Mononuclear cell (primary cell): Measurements from ENCODE around the gene ZNF587. TPM values are rescaled to one million over a fixed set of nuclear protein-coding genes. Genes with fewer than 3 reads are reported as not detected.
"Not testable (repeated sequence)": the region's sequence is repeated elsewhere in the genome, so short reads cannot be mapped to it uniquely, and the experiment has no call there.

Experiments
- H3K27me3 ChIP-seq: 2 replicates; pipeline ENCODE4 v1.6.0; 2011; ENCODE audit warnings: low read length, control low read depth; ENCODE audit not compliant: insufficient read depth
- H3K4me1 ChIP-seq: 2 replicates; pipeline ENCODE4 v1.5.1; 2011; ENCODE audit warnings: mild to moderate bottlenecking, low read length, control low read depth; ENCODE audit not compliant: insufficient read depth
- H3K4me3 ChIP-seq: 2 replicates; pipeline ENCODE4 v1.5.1; 2011; ENCODE audit warnings: mild to moderate bottlenecking, low read length, moderate library complexity
- H3K9me3 ChIP-seq: 2 replicates; pipeline ENCODE4 v1.5.1; 2011; ENCODE audit warnings: low read depth, mild to moderate bottlenecking, control low read depth, low read length
- total RNA-seq: library from RNA; depleted of rRNA; stranded (reverse); fragments of >200 nt; gene quantifications from one replicate; pipeline ENCODE4 v1.2.3, GENCODE V29; 2012

ZNF587 gene
- total RNA-seq, 1 donor, result 34.0 TPM

GRCh38 chr19:57890706-57891105 lies 41.0 kb downstream of the ZNF587 start:
- H3K4me3 ChIP-seq, H3K9me3 ChIP-seq, H3K27me3 ChIP-seq: not testable (repeated sequence)
- H3K4me1 ChIP-seq, result peaks cover 25% of the 10 kb centered on the region

GRCh38 chr19:57900311-57900710 lies 50.7 kb downstream of the ZNF587 start:
- no peaks in the 10 kb centered on the region for H3K4me1 ChIP-seq
- no peak overlapping the region for H3K4me3 ChIP-seq
- H3K9me3 ChIP-seq, result no peaks in the 10 kb centered on the region
- no peaks in the 10 kb centered on the region for H3K27me3 ChIP-seq

- Histone ChIP-seq H3K4me3 (no peak overlapping the region), H3K9me3 (peaks cover 7% of the 10 kb centered on the region), H3K27me3 (no peaks in the 10 kb centered on the region), H3K4me1 (no peaks in the 10 kb centered on the region)
Measured at GRCh38 chr19:57903618-57904184, 54.0 kb downstream of the ZNF587 start.

GRCh38 chr19:57905258-57905657 lies 55.6 kb downstream of the ZNF587 start:
- peaks cover 7% of the 10 kb centered on the region for H3K9me3 ChIP-seq
- H3K27me3 ChIP-seq, result no peaks in the 10 kb centered on the region
- no peaks in the 10 kb centered on the region for H3K4me1 ChIP-seq
- H3K4me3 ChIP-seq, result no peak overlapping the region

GRCh38 chr19:57907394-57907793 lies 57.7 kb downstream of the ZNF587 start:
- H3K9me3 ChIP-seq, result peaks cover 7% of the 10 kb centered on the region
- H3K27me3 ChIP-seq, result no peaks in the 10 kb centered on the region
- H3K4me3 ChIP-seq, result no peak overlapping the region
- H3K4me1 ChIP-seq, result no peaks in the 10 kb centered on the region

GRCh38 chr19:57914531-57914930 lies 64.9 kb downstream of the ZNF587 start:
- H3K4me3 ChIP-seq, result no peak overlapping the region
- H3K27me3 ChIP-seq, result no peaks in the 10 kb centered on the region
- H3K4me1 ChIP-seq, result peaks cover 12% of the 10 kb centered on the region
- H3K9me3 ChIP-seq, result no peaks in the 10 kb centered on the region

Other genes starting within 250 kb of the ZNF587 start
- gene ZNF530, start 250.0 kb upstream of the ZNF587 start, total RNA-seq, result 2.1 TPM
- 36.8 TPM for gene ZNF134, start 235.6 kb upstream of the ZNF587 start, total RNA-seq
- gene ZNF211, start 216.7 kb upstream of the ZNF587 start, total RNA-seq, result 31.1 TPM
- gene ZSCAN4, start 180.9 kb upstream of the ZNF587 start, total RNA-seq, result not detected
- gene ZNF551, start 167.9 kb upstream of the ZNF587 start, total RNA-seq, result 32.7 TPM
- gene ZNF154, start 140.7 kb upstream of the ZNF587 start, total RNA-seq, result 5.5 TPM
- gene ZNF671, start 122.2 kb upstream of the ZNF587 start, total RNA-seq, result 10.3 TPM
- gene ZNF776, start 103.0 kb upstream of the ZNF587 start, total RNA-seq, result 36.6 TPM
- 56.8 TPM for gene ZNF586, start 80.2 kb upstream of the ZNF587 start, total RNA-seq
- 13.3 TPM for gene ZNF552, start 34.9 kb upstream of the ZNF587 start, total RNA-seq
- 25.5 TPM for gene ZNF587B, start 19.6 kb upstream of the ZNF587 start, total RNA-seq
- 25.6 TPM for gene ZNF814, start 39.2 kb downstream of the ZNF587 start, total RNA-seq
- 23.2 TPM for gene ZNF417, start 66.7 kb downstream of the ZNF587 start, total RNA-seq
- 2.7 TPM for gene ZNF418, start 85.5 kb downstream of the ZNF587 start, total RNA-seq
- gene ZNF256, start 97.8 kb downstream of the ZNF587 start, total RNA-seq, result 17.3 TPM
- gene C19orf18, start 124.7 kb downstream of the ZNF587 start, total RNA-seq, result 0.21 TPM
- 8.2 TPM for gene ZNF606, start 153.0 kb downstream of the ZNF587 start, total RNA-seq
- gene ZSCAN1, start 184.2 kb downstream of the ZNF587 start, total RNA-seq, result not detected
- 0.84 TPM for gene ZNF135, start 209.4 kb downstream of the ZNF587 start, total RNA-seq
- 27.3 TPM for gene ZSCAN18, start 248.4 kb downstream of the ZNF587 start, total RNA-seq